Spleen (tissue), 11 donors: ENCODE data around the gene CACNA1D. TPM values are rescaled to one million over a fixed set of nuclear protein-coding genes. Genes with fewer than 3 reads are reported as not detected.

Experiments used
- DNase-seq: peaks from one replicate; pipeline ENCODE4 v3.0.0-alpha.2; 2020
- H3K27ac ChIP-seq, 8 donors: fragments of 200-600 bp; sonication (generic) in 7 of 8; 1 replicate in 4 of 8; 2 replicates in 4 of 8; pipeline versions ENCODE4 v1.5.0 to v1.8.0; 2016 to 2021; ENCODE audit warnings: inconsistent platforms in 4 of 8, mild to moderate bottlenecking in 4 of 8, moderate library complexity in 1 of 8
- H3K27me3 ChIP-seq, 7 donors: fragments of 200-600 bp; sonication (generic) in 6 of 7; replicated peaks in 1 of 7; 1 replicate in 4 of 7; 2 replicates in 3 of 7; pipeline versions ENCODE4 v1.5.0 to v1.8.0; 2016 to 2021; ENCODE audit warnings: inconsistent platforms in 3 of 7, mild to moderate bottlenecking in 1 of 7
- H3K36me3 ChIP-seq, 6 donors: fragments of 200-600 bp; sonication (generic) in 5 of 6; 1 replicate in 4 of 6; 2 replicates in 2 of 6; pipeline versions ENCODE4 v1.5.0 to v1.8.0; 2016 to 2021; ENCODE audit warnings: inconsistent platforms in 2 of 6
- H3K4me1 ChIP-seq, 6 donors: fragments of 200-600 bp; sonication (generic) in 5 of 6; 1 replicate in 3 of 6; 2 replicates in 3 of 6; pipeline versions ENCODE4 v1.5.0 to v1.8.0; 2016 to 2021; ENCODE audit warnings: inconsistent platforms in 3 of 6
- H3K4me3 ChIP-seq, 8 donors: fragments of 200-600 bp; sonication (generic) in 7 of 8; 1 replicate in 4 of 8; 2 replicates in 4 of 8; pipeline versions ENCODE4 v1.5.0 to v1.8.0; 2016 to 2021; ENCODE audit warnings: inconsistent platforms in 4 of 8, mild to moderate bottlenecking in 4 of 8, moderate library complexity in 2 of 8
- H3K9me3 ChIP-seq, 8 donors: fragments of 200-600 bp; sonication (generic) in 7 of 8; 1 replicate in 4 of 8; 2 replicates in 4 of 8; pipeline versions ENCODE4 v1.5.0 to v1.8.0; 2016 to 2021; ENCODE audit warnings: inconsistent platforms in 4 of 8
- CTCF ChIP-seq, 11 experiments: fragments of 200-600 bp in 7 of 11; fragments of 450-650 bp in 4 of 11; sonication (generic) in 4 of 11; IDR thresholded peaks in 8 of 11; conservative IDR thresholded peaks in 3 of 11; 1 replicate in 7 of 11; 2 replicates in 4 of 11; pipeline versions ENCODE4 v1.4.0 to v1.8.0; 2016 to 2021; ENCODE audit warnings: antibody characterized with exemption in 11 of 11, inconsistent platforms in 4 of 11, mild to moderate bottlenecking in 1 of 11
- POLR2A ChIP-seq, 3 donors: fragments of 450-650 bp; IDR thresholded peaks; one replicate each; pipeline ENCODE4 v1.5.1; 2017; ENCODE audit warnings: antibody characterized with exemption in 3 of 3, mild to moderate bottlenecking in 1 of 3
- POLR2AphosphoS5 ChIP-seq, 3 donors: sonication (generic); formaldehyde crosslinking; IDR thresholded peaks; one replicate each; pipeline ENCODE4 v1.5.1; 2017; ENCODE audit warnings: antibody characterized with exemption in 3 of 3
- WGBS, 5 donors: extraction: QIAGEN DNeasy Blood & Tissue Kit in 3 of 5; methylation state at CpG; one replicate each; pipeline versions ENCODE4 v1.1.5 to v1.1.7; 2013 to 2018; 5-methylcytosine and 5-hydroxymethylcytosine counted together
- intact Hi-C: fragments of 100-400 bp; cut with DNase I; formaldehyde crosslinking; loops from one replicate; pipeline ENCODE4 v1.15.0; 2023; ENCODE audit warnings: low total_unique reads
- polyA plus RNA-seq, 3 donors: library from polyadenylated mRNA; stranded (reverse); fragments of 200-250 nt; gene quantifications; one replicate each; pipeline ENCODE4 v1.2.1, GENCODE V29; 2013
- total RNA-seq, 7 donors: library from RNA; depleted of rRNA in 3 of 7; stranded (reverse); fragments of >200 nt in 3 of 7; fragmentation: NEBNext Ultra II Directional in 4 of 7; extraction: Animal tissue kit (Norgen Biotek cat#: 25700) in 4 of 7; gene quantifications; one replicate each; pipeline versions ENCODE4 v1.1.0 to v1.2.1, GENCODE V29; 2016 to 2021
- donor health status: healthy with polysubstance abuse.
- donor health status: DM: no; HTN: no; CAD: no; lungs with moderate emphysema.
- donor health status: DM: no; HTN: no; CAD: no.
- donor health status: Bipolar disorder and iron deficiency.
- donor health status: healthy.
- donor health status: DM: no; HTN: no; CAD: no.
- donor health status: DM: yes; HTN: yes; CAD: no.

Gene CACNA1D
- total and polyA plus RNA-seq, 10 donors, result 0.55 to 89.3 (median 19.1) TPM

GRCh38 chr3:53491276-53491675 lies 3.1 kb upstream of the CACNA1D start:
- no peak for DNase-seq
- H3K36me3 ChIP-seq, result no peaks in the 10 kb centered on the region
- no peak overlapping the region for H3K27ac ChIP-seq
- TF ChIP-seq POLR2AphosphoS5 (IDR thresholded peaks at IDR 0.05) (no peak), CTCF (IDR thresholded peaks at IDR 0.05 in 8 of 11, conservative IDR thresholded peaks at IDR 0.05 in 3 of 11) (no peak)
- intact Hi-C loops, result no loop called here
- peaks cover 3 to 32% (median 23%) of the 10 kb centered on the region in 6 donors for H3K4me1 ChIP-seq
- WGBS, 5 donors, result 72 to 85% (median 78%) methylated on average over 6 of the region's 6 CpGs
- H3K27me3 ChIP-seq, result peaks cover 9 to 62% (median 33%) of the 10 kb centered on the region in 7 donors
- no peaks in the 10 kb centered on the region for H3K9me3 ChIP-seq
- H3K4me3 ChIP-seq, result no peak overlapping the region

DNA sequence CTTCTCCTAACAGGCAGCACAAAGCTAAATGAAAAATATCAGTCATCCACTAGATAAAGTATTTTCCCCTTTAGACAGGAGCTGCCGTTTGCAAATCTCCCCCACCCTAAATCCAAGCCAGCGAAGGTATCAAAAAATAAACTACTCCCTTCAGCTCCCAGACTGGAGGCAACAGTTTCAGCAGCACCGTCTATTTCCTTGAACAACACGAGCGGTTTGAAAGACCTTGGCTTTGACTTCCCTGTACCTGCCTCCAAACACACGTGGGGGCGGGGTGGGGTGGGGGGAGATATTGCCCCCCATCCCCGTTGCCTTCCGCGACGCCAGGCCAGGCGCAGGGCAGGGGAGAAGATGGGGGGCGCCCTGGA lies 832 bp upstream of the CACNA1D start:
- no peaks in the 10 kb centered on the region for H3K9me3 ChIP-seq
- H3K27me3 ChIP-seq, result peaks cover 9 to 76% (median 37%) of the 10 kb centered on the region in 7 donors
- no peaks in the 10 kb centered on the region for H3K36me3 ChIP-seq
- no peak for DNase-seq
- H3K4me3 ChIP-seq, result peak overlapping the region in 7 of 8 donors; percentile 38 to 71 (median 46)
- H3K4me1 ChIP-seq, result peaks cover 3 to 44% (median 26%) of the 10 kb centered on the region in 6 donors
- intact Hi-C loops, result no loop called here
- no peak for TF ChIP-seq POLR2A (IDR thresholded peaks at IDR 0.05)
- TF ChIP-seq CTCF (IDR thresholded peaks at IDR 0.05 in 8 of 11, conservative IDR thresholded peaks at IDR 0.05 in 3 of 11), result no peak
- TF ChIP-seq POLR2AphosphoS5 (IDR thresholded peaks at IDR 0.05), result no peak
- WGBS, 5 donors, result 7 to 16% (median 9%) methylated on average over 6 to 13 of the region's 13 CpGs
- peak overlapping the region in 7 of 8 donors; percentile 36 to 71 (median 63) for H3K27ac ChIP-seq

DNA sequence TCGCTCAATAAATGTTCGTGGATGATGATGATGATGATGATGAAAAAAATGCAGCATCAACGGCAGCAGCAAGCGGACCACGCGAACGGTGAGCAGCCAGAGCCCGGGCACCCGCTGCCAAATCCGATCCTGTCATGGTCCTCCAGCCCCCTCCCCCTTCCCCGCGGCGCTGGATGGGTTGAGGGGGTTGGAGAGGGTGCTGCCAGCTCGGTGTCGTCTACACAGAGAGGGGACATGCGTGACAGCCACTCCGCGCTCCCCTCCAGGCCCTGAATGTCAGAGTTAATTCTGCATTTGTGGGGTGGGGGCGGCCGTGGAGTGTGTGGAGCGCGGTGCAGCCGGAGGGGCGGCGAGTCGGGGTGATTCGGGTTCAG lies 722 bp downstream of the CACNA1D start:
- no peak for TF ChIP-seq POLR2AphosphoS5 (IDR thresholded peaks at IDR 0.05)
- TF ChIP-seq CTCF (IDR thresholded peaks at IDR 0.05 in 8 of 11, conservative IDR thresholded peaks at IDR 0.05 in 3 of 11), result no peak
- TF ChIP-seq POLR2A (IDR thresholded peaks at IDR 0.05), result no peak
- Histone ChIP-seq H3K4me1 (peaks cover 3 to 49% (median 26%) of the 10 kb centered on the region in 6 donors), H3K27ac (peak overlapping the region in 6 of 8 donors; percentile 26 to 61 (median 40)), H3K27me3 (peaks cover 9 to 81% (median 37%) of the 10 kb centered on the region in 7 donors), H3K36me3 (no peaks in the 10 kb centered on the region), H3K4me3 (peak overlapping the region; percentile 18 to 71 (median 38)), H3K9me3 (no peaks in the 10 kb centered on the region)
- intact Hi-C loops, result no loop called here
- no peak for DNase-seq
- 0 to 5% (median 1%) methylated on average over 16 to 27 of the region's 27 CpGs for WGBS, 5 donors

- Histone ChIP-seq H3K9me3 (no peaks in the 10 kb centered on the region), H3K27me3 (peaks cover 9 to 75% (median 37%) of the 10 kb centered on the region in 7 donors), H3K4me3 (peak overlapping the region; percentile 18 to 71 (median 38)), H3K27ac (peak overlapping the region in 6 of 8 donors; percentile 26 to 61 (median 40)), H3K36me3 (no peaks in the 10 kb centered on the region), H3K4me1 (peaks cover 3 to 49% (median 26%) of the 10 kb centered on the region in 6 donors)
- intact Hi-C loops, result no loop called here
- no peak for DNase-seq
- 8 to 14% (median 8%) methylated on average over 31 to 57 of the region's 57 CpGs for WGBS, 5 donors
- TF ChIP-seq CTCF (IDR thresholded peaks at IDR 0.05 in 8 of 11, conservative IDR thresholded peaks at IDR 0.05 in 3 of 11), result no peak
- TF ChIP-seq POLR2A (IDR thresholded peaks at IDR 0.05), result no peak
Observed at GRCh38 chr3:53495520-53496391, 1.3 kb downstream of the CACNA1D start.
